Cardiac ventricle fibroblast (primary cell): ENCODE measurements around the gene PSORS1C2. TPM values are rescaled to one million over a fixed set of nuclear protein-coding genes. Genes with fewer than 3 reads are reported as not detected.

ENCODE experiments used
- total RNA-seq: library from RNA; depleted of rRNA; stranded (reverse); fragments of >200 nt; gene quantifications from 2 replicates; pipeline ENCODE4 v1.2.3, GENCODE V29; 2015

PSORS1C2 gene
- not detected in 2 replicates for total RNA-seq

DNA sequence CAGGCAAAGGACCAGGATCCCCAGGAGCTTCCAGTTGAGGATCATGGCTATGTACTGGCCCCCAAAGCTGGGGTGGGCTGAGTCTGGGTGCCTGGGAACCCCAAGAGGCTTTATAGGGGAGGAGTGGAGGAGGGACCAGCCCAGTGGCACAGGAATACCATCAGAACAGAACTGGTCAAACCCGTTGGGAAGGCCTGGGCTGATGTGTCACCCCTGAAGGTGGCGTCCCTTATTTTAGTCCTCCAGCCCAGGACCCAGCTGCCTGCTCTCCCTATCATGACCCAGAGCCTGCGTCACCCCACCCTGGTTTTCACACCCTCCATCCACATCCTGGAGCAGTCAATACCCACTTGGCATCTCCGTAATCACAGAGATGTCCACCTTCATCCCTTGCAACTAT, at the start of gene PSORS1C2:
TSS of gene PSORS1C2 (minus strand) at position 85 of the 400 bp plus-strand sequence. CDS start at position 45, 40 bp downstream.

DNA sequence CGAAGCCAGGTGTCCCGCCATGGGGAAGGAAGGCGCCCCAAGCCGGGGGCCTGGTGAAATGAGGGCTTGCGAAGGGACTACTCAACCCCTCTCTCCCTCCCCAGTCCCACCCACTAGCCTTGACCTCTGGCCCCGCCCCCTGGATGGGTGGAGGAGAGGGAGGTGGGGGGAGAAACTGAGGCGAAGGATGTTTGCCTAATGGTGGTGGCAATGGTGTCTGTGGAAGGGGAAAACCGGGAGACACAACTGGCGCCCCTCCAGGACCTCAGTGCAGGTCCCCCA, 31.7 kb upstream of the PSORS1C2 start, which contains the start of gene POU5F1:
TSS of gene POU5F1 (minus strand) at position 83 of the 282 bp plus-strand sequence. CDS start at position 21, 62 bp downstream.

DNA sequence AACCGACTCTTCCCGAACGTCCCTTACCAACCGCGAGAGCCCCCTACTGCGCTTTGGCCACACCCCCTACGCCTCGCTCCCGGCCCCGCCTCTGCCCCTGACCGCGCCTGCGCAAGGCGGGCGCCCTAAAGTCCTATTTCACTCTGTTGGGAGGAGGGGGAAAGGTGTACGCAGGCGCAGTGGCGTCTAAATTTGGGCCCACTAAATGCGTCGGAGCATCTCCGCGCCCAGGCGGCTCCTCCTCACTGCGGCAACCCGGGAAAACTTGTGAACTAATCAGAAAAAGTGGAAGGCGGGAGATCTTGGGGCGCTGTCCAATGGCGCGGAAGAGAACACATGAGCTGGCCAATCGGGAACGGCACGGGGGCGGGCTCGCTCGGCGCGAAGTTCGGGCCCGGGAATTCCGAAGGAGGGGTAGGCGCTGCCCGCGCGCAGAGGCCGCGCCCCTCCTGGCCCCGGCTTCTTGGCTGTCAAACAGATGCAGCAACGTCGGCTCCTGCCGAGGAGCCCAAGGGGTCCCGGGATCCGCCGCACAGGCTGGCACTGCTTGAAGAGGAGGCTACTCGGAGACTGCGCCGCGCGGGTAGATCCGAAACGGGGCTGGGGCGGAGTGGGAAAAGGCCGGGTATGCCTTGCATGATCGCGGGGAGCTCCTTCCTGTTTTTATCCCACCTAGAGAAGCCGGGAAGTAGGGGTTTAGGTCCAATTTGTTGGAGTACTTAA, 19.4 kb upstream of the PSORS1C2 start, which contains the start of gene TCF19:
TSS of gene TCF19 (plus strand) at position 450 of the 723 bp plus-strand sequence. CDS start 881 bp downstream, outside the sequence.

DNA sequence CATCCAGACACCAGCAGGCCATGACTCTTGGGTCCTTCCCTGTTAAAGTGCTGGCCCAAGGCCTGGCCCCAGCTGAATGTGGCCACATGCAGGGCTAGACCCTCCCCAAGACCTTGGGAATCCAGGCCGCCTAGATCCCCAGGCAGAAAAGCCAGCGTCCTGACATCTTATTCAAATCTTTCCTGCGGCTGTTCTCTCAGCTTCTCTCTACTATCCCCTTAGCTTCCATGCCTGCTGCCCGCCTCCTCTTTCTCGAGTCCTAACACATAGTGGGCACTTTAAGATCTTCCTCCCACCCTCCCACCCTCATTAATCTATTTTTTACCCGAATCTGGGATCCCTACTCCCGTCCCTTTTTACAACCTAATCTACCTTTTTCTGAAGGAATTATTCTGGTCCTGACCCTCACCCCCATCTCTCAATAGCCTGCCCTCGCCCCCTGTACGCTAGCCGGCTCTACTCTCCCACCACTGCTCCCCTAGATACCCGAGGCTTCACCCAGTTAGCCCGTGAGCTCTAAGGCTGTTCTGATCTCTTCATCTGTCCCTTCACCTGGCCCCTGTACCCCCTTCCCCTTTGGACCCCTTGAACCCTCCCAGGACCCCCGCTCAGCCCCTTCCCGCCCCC, 18.8 kb upstream of the PSORS1C2 start, which contains the start of gene CCHCR1:
TSS of gene CCHCR1 (minus strand) at position 290 of the 627 bp plus-strand sequence. CDS start at position 88, 202 bp downstream.

DNA sequence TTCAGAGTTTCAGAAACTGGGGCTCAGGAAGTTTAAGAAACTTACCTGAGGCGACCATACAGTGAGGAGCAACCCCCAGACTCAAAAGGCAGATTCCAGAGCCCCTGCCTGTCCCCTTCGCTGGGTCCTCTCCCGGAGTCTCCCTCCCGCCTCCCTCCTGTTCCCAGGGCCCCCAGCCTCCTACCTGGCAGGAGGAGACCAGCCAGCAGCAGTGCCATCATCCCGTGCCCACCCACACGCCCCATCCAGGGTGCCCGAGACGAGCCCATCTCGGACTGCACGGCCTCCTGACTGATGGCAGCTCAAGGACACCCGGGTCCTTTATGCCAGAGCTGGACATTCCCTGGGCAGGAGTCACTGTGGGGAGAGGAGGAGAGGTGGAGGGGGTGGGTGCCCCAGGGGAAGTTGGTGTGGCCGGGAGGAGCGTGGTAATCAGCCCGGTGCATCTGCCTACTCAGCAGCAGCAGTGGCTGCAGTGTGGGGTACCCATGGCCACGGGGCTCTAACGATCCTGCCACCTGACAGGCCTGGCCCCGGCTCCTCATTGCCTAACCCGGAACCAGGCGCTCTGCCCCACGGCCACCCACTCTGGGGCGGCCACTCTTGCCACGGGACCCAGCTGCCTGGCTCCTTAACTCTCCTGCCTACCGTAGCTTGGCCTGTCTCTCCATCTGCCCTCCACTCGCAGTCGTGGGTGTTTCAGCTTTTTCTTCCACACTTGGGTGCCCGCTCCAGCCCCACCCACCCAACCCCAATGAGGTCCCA, 18.5 kb downstream of the PSORS1C2 start, which contains the start of gene CDSN:
TSS of gene CDSN (minus strand) at position 296 of the 765 bp plus-strand sequence. CDS start at position 269, 27 bp downstream.

DNA sequence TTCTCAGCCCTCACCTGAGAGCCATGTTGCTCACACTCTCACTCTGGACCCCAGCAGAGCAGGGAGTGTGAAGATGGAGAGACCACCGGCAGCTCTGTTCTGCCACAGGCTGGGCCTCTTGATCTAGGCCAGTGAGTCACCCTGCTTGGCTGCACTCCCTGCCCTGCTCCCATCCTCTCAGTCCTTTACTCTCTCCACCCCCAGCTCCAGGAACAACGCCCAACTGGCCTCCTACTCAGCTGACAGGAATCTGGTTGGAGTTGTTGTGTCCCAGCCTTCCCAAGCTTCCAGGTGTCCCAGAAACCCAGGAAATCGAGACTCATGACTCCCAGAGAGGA, 24.4 kb downstream of the PSORS1C2 start, which contains the start of gene PSORS1C1:
TSS of gene PSORS1C1 (plus strand) at position 260 of the 338 bp plus-strand sequence. CDS start 14,833 bp downstream, outside the sequence.

DNA sequence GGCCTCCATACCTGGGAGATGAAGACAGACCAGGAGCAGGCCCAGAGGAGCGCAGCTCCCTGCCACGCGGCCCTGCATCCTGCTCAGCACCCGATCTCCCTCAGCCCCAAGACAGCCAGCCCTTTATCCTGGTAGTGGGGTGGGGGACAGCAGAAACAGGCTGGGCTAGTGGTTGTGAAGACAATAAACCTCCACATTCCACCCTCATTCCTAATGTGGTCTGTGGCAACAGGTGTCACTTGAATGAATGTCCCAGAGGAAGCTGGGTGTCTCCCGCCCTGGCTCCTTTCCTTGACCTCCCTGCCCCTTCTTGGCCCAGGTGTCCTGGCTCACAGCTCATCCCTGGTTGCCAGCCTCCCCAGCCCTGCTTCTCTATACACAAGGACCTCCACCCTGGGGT, 26.4 kb downstream of the PSORS1C2 start, which contains the start of gene C6orf15:
TSS of gene C6orf15 (minus strand) at position 98 of the 400 bp plus-strand sequence. CDS start at position 78, 20 bp downstream.

Other genes starting within 250 kb of the PSORS1C2 start
- gene GTF2H4, start 230.9 kb downstream of the PSORS1C2 start, total RNA-seq: 12.3 and 16.6 TPM in 2 replicates
- gene VARS2, start 224.8 kb downstream of the PSORS1C2 start, total RNA-seq: 16.4 and 18.6 TPM in 2 replicates
- not detected in 2 replicates for gene SFTA2, start 206.9 kb downstream of the PSORS1C2 start, total RNA-seq
- not detected in 2 replicates for gene MUCL3, start 198.1 kb downstream of the PSORS1C2 start, total RNA-seq
- gene MUC21, start 155.3 kb downstream of the PSORS1C2 start, total RNA-seq: not detected in 2 replicates
- not detected in 2 replicates for gene MUC22, start 128.6 kb downstream of the PSORS1C2 start, total RNA-seq
- gene C6orf15, start 26.5 kb downstream of the PSORS1C2 start, total RNA-seq: 0.49 TPM in 1 of 2 replicates, not detected in the other
- 0.64 and 51.9 TPM in 2 replicates for gene PSORS1C1, start 24.3 kb downstream of the PSORS1C2 start, total RNA-seq
- not detected in 2 replicates for gene CDSN, start 18.6 kb downstream of the PSORS1C2 start, total RNA-seq
- gene CCHCR1, start 18.7 kb upstream of the PSORS1C2 start, total RNA-seq: 13.0 and 13.4 TPM in 2 replicates
- 1.8 and 3.0 TPM in 2 replicates for gene TCF19, start 19.5 kb upstream of the PSORS1C2 start, total RNA-seq
- gene POU5F1, start 31.6 kb upstream of the PSORS1C2 start, total RNA-seq: not detected in 2 replicates
- 237 and 249 TPM in 2 replicates for gene HLA-C, start 133.0 kb upstream of the PSORS1C2 start, total RNA-seq
- gene HLA-B, start 218.1 kb upstream of the PSORS1C2 start, total RNA-seq: 231 and 468 TPM in 2 replicates